ENCODE results near the gene ACTL8.

GRCh38 chr1:17857996-17858395 is 102.9 kb downstream of the ACTL8 start:
- TF ChIP-seq, protein P1, sequence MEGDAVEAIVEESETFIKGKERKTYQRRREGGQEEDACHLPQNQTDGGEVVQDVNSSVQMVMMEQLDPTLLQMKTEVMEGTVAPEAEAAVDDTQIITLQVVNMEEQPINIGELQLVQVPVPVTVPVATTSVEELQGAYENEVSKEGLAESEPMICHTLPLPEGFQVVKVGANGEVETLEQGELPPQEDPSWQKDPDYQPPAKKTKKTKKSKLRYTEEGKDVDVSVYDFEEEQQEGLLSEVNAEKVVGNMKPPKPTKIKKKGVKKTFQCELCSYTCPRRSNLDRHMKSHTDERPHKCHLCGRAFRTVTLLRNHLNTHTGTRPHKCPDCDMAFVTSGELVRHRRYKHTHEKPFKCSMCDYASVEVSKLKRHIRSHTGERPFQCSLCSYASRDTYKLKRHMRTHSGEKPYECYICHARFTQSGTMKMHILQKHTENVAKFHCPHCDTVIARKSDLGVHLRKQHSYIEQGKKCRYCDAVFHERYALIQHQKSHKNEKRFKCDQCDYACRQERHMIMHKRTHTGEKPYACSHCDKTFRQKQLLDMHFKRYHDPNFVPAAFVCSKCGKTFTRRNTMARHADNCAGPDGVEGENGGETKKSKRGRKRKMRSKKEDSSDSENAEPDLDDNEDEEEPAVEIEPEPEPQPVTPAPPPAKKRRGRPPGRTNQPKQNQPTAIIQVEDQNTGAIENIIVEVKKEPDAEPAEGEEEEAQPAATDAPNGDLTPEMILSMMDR (IDR thresholded peaks at IDR 0.05; ENCODE audit: insufficient read depth, low read length), result no peak
- no peak for TF ChIP-seq POLR2AphosphoS5 (IDR thresholded peaks at IDR 0.05; ENCODE audit: low read depth)
- no peak for TF ChIP-seq GABPA (IDR thresholded peaks at IDR 0.05; ENCODE audit: low read depth)
- TF ChIP-seq, protein P2, sequence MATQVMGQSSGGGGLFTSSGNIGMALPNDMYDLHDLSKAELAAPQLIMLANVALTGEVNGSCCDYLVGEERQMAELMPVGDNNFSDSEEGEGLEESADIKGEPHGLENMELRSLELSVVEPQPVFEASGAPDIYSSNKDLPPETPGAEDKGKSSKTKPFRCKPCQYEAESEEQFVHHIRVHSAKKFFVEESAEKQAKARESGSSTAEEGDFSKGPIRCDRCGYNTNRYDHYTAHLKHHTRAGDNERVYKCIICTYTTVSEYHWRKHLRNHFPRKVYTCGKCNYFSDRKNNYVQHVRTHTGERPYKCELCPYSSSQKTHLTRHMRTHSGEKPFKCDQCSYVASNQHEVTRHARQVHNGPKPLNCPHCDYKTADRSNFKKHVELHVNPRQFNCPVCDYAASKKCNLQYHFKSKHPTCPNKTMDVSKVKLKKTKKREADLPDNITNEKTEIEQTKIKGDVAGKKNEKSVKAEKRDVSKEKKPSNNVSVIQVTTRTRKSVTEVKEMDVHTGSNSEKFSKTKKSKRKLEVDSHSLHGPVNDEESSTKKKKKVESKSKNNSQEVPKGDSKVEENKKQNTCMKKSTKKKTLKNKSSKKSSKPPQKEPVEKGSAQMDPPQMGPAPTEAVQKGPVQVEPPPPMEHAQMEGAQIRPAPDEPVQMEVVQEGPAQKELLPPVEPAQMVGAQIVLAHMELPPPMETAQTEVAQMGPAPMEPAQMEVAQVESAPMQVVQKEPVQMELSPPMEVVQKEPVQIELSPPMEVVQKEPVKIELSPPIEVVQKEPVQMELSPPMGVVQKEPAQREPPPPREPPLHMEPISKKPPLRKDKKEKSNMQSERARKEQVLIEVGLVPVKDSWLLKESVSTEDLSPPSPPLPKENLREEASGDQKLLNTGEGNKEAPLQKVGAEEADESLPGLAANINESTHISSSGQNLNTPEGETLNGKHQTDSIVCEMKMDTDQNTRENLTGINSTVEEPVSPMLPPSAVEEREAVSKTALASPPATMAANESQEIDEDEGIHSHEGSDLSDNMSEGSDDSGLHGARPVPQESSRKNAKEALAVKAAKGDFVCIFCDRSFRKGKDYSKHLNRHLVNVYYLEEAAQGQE (IDR thresholded peaks at IDR 0.05; ENCODE audit: insufficient replicate concordance, low read depth), result no peak
- no peak for TF ChIP-seq SPI1 (IDR thresholded peaks at IDR 0.05; ENCODE audit: borderline replicate concordance, low read depth)
